HL-60/S4 treated with retinoic acid at 250 ng/mL for 4 days and 3 days (cell line): ENCODE data around the gene MTG1.

ENCODE experiments used
- in situ Hi-C: fragments of 300-500 bp; cut with MboI; formaldehyde crosslinking; loops from 2 replicates; pipeline ENCODE4 v1.7.0; 2022; ENCODE audit warnings: low sequenced_read_pairs

The MTG1 gene

DNA sequence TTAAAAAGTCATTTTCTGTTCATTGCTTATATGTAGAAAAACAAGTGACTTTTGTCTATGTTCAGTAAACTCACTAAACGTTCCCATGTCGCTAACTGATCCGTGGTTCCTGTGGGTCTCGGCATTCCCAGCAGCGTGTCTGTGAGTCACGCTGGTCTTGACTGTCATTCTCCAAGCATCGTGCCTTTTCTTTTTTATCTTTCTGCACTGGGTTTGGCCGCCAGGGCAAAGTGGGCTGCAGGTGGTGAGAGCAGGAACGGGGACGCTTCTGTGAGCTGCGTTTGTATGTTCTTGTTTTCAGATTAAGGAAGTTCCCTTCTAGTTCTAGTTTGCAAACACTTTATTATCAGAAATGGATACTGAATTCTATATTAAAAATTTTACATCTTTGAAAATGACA lies 53.0 kb downstream of the MTG1 start:
- in situ Hi-C loops: no loop called here

DNA sequence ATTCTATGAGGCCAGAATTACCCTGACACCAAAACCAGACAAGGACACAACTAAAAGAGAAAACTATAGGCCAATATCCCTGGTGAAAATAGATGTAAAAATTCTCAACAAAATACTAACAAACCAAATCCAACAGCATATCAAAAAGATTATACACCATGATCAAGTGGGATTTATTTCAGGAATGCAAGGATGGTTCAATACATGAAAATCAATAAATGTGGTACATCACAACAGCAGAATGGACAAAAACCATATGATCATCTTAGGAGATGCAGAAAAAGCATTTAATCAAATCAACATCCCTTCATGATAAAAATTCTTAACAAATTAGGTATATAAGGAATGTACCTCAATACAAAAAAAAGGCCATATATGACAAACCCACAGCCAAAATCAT lies 54.2 kb downstream of the MTG1 start:
- in situ Hi-C loops: no loop called here

DNA sequence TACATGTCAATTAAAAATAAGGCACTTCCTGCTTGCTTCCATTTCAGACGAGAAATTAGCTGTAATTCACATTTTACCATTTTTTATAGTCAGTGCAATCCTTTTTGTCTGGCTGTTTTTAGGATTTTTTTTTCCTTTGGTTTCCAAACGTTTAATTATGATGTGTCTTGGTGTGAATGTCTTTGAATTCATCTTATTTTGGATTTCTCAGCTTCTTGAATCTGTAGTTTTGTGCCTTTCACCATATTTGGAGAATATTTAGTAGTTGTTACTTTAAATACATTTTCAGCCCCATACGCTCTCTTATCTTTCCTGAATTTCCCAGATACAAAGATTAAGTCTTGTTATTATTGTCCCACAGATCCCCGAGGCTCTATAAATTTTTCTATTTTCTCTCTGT lies 57.4 kb downstream of the MTG1 start:
- in situ Hi-C loops: no loop called here

DNA sequence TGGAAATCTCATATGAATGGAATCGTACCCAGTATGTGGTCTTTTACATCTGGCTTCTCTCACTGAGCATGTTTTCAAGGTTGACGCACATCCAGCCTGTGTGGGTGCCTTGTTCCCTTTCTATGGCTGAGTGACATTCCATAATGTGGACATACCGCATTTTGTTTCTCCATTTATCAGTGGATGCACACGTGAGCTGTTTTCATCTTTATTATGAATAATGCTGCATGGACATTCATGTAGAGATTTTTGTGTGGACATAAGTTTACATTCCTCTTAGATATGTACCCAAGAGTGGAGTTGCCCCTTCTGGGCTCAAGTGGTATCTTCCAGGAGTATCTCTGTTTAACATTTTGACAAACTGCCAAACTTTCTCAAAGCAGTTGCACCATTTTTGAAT lies 58.5 kb downstream of the MTG1 start:
- in situ Hi-C loops: no loop called here

DNA sequence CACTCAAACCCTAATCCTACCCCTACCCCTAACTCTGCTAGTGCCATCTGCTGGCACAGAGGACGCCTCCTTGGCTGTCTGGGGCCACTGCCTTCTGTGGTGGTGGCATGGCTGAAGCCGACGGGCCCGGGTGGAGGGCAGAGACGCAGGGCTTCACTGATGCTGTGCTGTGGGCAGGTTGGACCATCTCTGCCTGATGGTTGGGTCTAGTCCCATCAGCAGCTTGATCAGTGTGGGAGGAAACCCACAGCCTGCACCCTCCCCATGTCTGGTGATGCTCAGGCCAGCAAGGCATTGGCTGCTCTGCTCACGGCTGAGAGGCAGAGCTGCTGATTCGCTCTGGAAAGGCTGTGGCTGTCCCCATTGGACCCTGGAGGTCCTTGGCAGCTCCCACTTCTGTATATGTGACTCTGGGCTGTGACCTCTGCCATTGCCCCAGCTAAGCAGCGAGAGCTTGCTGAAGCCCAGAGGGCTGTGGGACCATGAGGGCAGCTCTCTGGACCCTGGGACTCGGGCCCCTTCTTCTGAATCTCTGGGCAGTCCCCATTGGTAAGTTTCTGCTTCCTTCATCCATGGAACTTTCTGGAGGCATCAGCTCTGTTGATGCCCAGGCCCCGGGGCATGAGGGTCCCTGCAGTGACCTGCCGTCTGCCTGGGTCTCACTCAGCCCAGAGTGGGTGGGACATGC lies 59.7 kb downstream of the MTG1 start, which contains the start of gene SCART1:
Gene SCART1, plus strand, starts transcription at position 430 of the 688 bp plus-strand sequence. Its CDS starts 53 bp downstream, at position 483.
- in situ Hi-C loops: no loop called here

DNA sequence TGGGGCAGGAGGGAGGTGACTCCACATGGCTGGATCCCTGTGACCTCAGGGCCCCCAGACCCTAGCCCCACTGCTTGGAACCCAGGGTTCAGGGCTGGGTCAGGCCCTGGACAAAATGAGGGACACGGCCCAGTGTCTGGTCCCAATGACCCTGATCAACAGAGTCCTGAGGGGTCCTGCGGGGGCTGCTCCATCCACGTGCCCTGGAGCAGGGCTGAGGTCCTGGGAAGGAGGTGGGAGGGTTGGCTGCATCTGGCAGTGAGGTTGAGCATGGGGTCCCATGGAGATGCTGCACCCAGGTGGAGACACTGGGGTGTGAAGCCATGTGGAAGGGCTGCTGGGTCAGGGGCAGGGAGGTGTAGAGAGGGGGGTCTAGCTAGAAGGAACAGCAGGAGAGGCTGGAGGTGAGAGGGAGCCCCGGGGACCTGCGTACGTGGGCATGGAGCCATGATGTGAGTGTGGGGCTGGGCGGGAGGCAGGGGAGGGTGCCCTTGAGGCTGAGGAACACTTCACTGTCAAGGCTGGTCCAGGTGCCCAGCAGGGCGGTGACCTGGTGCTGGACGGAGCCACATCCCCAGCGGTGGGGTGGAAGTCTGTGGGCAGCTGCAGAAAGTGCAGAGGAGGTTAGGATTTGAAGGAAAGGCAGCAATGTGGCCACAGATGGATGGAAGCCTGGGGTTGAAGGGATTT lies 60.4 kb downstream of the MTG1 start:
- in situ Hi-C loops: no loop called here

- in situ Hi-C loops: no loop called here
Measured at GRCh38 chr10:133455196-133455595, 61.2 kb downstream of the MTG1 start.

GRCh38 chr10:133455611-133456031 lies 61.7 kb downstream of the MTG1 start:
- in situ Hi-C loops: no loop called here

DNA sequence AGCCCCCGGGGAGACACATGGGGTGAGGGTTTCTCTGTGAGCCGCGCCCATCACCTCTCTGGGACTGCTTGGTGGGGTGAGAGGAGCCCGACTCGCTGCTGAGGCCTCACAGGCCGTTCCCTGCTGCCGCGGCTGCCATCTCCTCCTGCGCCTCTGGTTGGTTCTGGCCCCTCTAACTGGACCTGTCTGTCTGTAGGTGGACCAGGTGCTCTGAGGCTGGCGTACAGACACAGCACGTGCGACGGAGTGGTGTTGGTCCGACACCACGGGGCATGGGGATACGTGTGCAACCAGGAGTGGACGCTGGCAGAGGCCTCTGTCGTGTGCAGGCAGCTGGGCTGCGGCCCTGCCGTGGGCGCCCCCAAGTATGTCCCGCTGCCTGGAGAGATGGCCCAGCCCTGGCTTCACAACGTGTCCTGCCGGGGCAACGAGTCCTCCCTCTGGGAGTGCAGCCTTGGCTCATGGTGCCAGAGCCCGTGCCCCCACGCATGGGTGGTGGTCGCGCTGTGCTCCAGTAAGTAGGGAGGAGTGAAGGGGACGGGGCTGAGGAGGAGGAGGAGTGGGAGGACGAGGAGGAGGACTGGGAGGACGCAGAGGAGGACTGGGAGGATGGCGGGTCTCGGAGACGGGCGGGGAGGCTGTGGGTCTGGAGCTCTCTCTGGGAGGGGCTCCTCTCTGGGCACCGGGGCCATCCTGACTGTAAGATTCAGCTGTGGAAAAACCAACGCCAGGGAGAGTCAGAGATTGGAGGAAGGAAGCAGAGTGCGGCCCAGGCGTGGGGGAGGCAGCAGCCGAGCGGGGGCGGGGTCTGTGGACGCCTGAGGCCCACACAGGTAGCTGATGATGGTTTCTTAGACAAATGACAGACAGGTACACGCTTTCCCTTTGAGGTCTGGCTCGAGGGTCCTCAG lies 62.3 kb downstream of the MTG1 start:
- in situ Hi-C loops: no loop called here

DNA sequence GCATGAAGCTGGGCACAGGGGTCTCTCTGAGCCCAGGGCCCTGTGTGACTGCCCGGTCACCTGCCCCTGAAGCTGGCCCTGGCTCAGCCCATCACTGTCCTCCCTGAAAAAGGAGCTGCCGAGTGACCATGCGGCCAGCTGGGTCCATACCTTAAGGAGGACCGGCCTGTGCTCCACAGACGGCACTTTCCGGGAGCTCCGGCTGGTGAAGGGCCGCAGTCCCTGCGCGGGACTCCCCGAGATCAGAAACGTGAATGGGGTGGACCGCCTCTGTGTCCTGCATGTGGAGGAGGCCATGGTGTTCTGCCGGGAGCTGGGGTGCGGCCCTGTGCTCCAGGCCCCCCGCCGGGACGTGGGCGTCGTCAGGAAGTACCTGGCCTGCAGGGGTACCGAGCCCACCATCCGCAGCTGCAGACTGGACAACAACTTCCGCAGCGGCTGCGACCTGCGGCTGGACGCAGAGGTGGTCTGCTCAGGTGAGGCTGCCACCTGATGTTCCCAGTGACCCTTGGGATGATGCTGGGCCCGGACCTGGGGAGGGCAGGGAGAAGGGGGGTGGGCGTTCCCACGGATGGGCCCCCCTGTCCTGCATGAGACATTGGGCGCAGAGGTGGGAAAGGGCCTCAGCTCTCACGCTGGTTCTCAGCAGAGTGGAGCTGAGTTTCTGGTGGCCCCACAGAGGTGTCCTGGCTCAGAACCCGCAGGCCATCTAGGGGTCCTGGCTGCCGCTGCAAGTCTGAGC lies 63.3 kb downstream of the MTG1 start:
- in situ Hi-C loops: no loop called here

DNA sequence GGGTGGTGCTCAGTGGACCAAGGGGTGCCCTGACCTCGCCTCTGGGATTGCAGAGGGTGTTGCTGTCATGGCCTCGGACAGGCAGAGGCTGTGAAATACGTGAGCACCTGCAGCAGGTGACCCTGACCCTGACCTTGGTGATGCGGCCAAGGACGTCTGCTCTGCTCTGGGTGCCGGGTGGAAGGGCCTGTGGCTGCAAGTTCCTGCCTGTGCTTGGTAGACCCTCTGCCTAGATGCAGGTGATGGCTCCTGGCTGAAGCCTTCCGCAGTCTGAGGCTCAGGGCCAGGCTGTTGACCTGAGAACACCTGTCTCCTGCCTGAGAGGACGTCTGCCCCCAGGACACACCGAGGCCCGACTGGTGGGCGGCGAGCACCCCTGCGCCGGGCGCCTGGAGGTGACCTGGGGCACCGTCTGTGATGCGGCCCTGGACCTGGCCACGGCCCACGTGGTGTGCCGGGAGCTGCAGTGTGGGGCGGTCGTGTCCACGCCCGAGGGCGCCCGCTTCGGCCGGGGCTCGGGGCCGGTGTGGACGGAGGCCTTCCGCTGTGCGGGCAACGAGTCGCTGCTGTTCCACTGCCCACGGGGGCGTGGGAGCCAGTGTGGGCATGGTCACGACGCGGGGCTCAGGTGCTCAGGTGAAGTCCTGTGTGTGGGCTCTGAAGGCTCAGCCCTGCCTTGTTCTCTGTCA lies 64.2 kb downstream of the MTG1 start:
- in situ Hi-C loops: no loop called here

GRCh38 chr10:133458710-133459453 lies 64.9 kb downstream of the MTG1 start:
- in situ Hi-C loops: no loop called here

GRCh38 chr10:133459454-133460207 lies 65.7 kb downstream of the MTG1 start:
- in situ Hi-C loops: no loop called here

DNA sequence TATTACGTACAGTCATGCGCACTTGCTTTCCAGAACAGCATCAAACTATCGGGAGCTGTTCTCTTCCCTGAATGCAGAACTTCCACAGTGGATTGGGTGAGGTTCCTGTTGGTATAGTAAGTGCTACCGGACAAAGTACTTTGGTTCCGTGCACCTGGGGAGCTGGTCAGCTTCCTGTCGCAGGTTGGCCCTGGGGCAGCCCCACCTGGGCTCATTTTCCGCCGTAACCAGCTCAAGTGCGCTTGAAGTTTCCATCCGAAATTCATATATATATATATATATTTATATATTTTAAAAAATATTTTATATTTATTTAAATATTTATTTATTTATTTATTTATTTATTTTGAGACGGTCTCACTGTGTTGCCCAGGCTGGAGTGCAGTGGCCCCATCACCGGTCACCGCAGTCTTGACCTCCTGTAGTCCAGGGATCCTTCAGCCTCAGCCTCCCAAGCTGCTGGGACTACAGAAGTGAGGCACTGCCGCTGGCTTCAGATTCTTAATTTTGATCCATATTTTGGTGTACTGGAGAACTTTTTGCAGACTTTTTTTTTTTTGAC lies 66.3 kb downstream of the MTG1 start:
- in situ Hi-C loops: no loop called here

DNA sequence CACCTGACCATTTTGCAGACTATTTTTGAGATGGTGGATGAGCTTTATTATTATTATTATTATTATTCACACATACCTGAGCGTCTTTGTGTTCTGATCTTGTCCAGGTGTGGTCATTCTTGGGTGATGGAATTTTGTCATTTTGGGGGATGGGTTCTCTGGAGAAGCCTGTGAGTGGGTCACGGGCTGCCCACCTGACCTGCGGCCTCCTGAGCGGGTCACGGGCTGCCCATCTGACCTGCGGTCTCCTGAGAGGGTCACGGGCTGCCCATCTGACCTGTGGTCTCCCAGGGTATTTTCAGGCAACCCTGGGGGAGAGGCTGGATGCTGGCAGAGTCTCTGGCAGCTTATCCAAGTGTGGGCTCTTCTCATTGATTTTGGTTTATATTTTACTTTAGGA lies 67.1 kb downstream of the MTG1 start:
- in situ Hi-C loops: no loop called here

GRCh38 chr10:133461841-133462240 lies 67.9 kb downstream of the MTG1 start:
- in situ Hi-C loops: no loop called here

- in situ Hi-C loops: no loop called here
Measured at GRCh38 chr10:133462512-133463305, 68.8 kb downstream of the MTG1 start.

- in situ Hi-C loops: no loop called here
Measured at GRCh38 chr10:133464582-133465031, 70.7 kb downstream of the MTG1 start.
